Activated B cell treated with CpG ODN at 0.5 μM for 24 hours (primary cell): ENCODE data around the gene DPF3. TPM values are rescaled to one million over a fixed set of nuclear protein-coding genes. Genes with fewer than 3 reads are reported as not detected.

Source experiments
- ATAC-seq: fragments of 200-7000 bp; cut with Tn5 transposase; one replicate; pipeline ENCODE4 v1.10.0; 2021; ENCODE audit warnings: low read depth, mild to moderate bottlenecking, moderate library complexity
- CTCF ChIA-PET: fragments of 350-600 bp; sonication (Branson Sonifier 250); formaldehyde crosslinking; loops from one replicate; lab custom pipeline; 2021; ENCODE audit warnings: antibody characterized with exemption; lab: Charles Lee
- POLR2A ChIA-PET: fragments of 350-600 bp; sonication (Branson Sonifier 250); formaldehyde crosslinking; loops from one replicate; lab custom pipeline; 2021; ENCODE audit warnings: antibody characterized with exemption; lab: Charles Lee
- DNase-seq: peaks from one replicate; pipeline ENCODE4 v3.0.0; 2022
- H3K27ac Mint-ChIP-seq: one replicate; pipeline ENCODE4 v1.8.0; 2020; ENCODE audit warnings: mixed read lengths
- H3K27me3 Mint-ChIP-seq: one replicate; pipeline ENCODE4 v1.8.0; 2021; ENCODE audit warnings: mixed read lengths
- H3K36me3 Mint-ChIP-seq: one replicate; pipeline ENCODE4 v1.8.0; 2021; ENCODE audit warnings: low read depth, mixed read lengths
- H3K4me1 Mint-ChIP-seq: one replicate; pipeline ENCODE4 v1.8.0; 2021; ENCODE audit warnings: mixed read lengths
- H3K4me3 Mint-ChIP-seq: one replicate; pipeline ENCODE4 v1.8.0; 2020; ENCODE audit warnings: mild to moderate bottlenecking, mixed read lengths
- H3K9me3 Mint-ChIP-seq: one replicate; pipeline ENCODE4 v1.8.0; 2020; ENCODE audit warnings: mixed read lengths
- CTCF ChIP-seq: fragments of 200-600 bp; IDR thresholded peaks from one replicate; pipeline ENCODE4 v1.8.0; 2022; ENCODE audit warnings: antibody characterized with exemption, mild to moderate bottlenecking
- intact Hi-C: fragments of 100-400 bp; cut with micrococcal nuclease; formaldehyde crosslinking; loops from one replicate; pipeline ENCODE4 v1.15.1; 2024
- total RNA-seq: library from RNA; stranded (reverse); gene quantifications from 2 replicates; pipeline ENCODE4 v1.2.3, GENCODE V29; 2022

The DPF3 gene
- total RNA-seq, 1 donor from 2014 or later, result 3.5 TPM

GRCh38 chr14:72612041-72612440 lies 281.9 kb downstream of the DPF3 start:
- POLR2A ChIA-PET, result no interaction called here
- Mint-ChIP-seq H3K9me3 (no peaks in the 10 kb centered on the region), H3K36me3 (no peaks in the 10 kb centered on the region), H3K4me3 (no peak overlapping the region), H3K4me1 (peaks cover 4% of the 10 kb centered on the region), H3K27ac (no peak overlapping the region), H3K27me3 (no peaks in the 10 kb centered on the region)
- intact Hi-C loops, result no loop called here
- ATAC-seq (no peak), DNase-seq (no peak)
- CTCF ChIA-PET, result no interaction called here
- TF ChIP-seq CTCF, result no peak

GRCh38 chr14:72611506-72611905 lies 282.4 kb downstream of the DPF3 start:
- Mint-ChIP-seq H3K36me3 (no peaks in the 10 kb centered on the region), H3K27ac (no peak overlapping the region), H3K4me3 (no peak overlapping the region), H3K9me3 (no peaks in the 10 kb centered on the region), H3K27me3 (no peaks in the 10 kb centered on the region), H3K4me1 (peaks cover 4% of the 10 kb centered on the region)
- DNase-seq, result no peak
- TF ChIP-seq CTCF, result no peak
- intact Hi-C loops, result no loop called here
- ChIA-PET CTCF (no interaction called here), POLR2A (no interaction called here)
- ATAC-seq, result no peak

GRCh38 chr14:72610831-72611200 lies 283.1 kb downstream of the DPF3 start:
- Mint-ChIP-seq H3K4me1 (peaks cover 4% of the 10 kb centered on the region), H3K4me3 (no peak overlapping the region), H3K27me3 (no peaks in the 10 kb centered on the region), H3K27ac (no peak overlapping the region), H3K9me3 (no peaks in the 10 kb centered on the region), H3K36me3 (no peaks in the 10 kb centered on the region)
- no peak for TF ChIP-seq CTCF
- ChIA-PET POLR2A (no interaction called here), CTCF (no interaction called here)
- no peak for ATAC-seq
- no peak for DNase-seq
- intact Hi-C loops, result no loop called here

- DNase-seq (no peak), ATAC-seq (no peak)
- H3K4me1 Mint-ChIP-seq, result peaks cover 4% of the 10 kb centered on the region
- H3K4me3 Mint-ChIP-seq, result no peak overlapping the region
- TF ChIP-seq CTCF, result no peak
- no peaks in the 10 kb centered on the region for H3K27me3 Mint-ChIP-seq
- ChIA-PET POLR2A (no interaction called here), CTCF (no interaction called here)
- no peaks in the 10 kb centered on the region for H3K9me3 Mint-ChIP-seq
- no peak overlapping the region for H3K27ac Mint-ChIP-seq
- intact Hi-C loops, result no loop called here
- no peaks in the 10 kb centered on the region for H3K36me3 Mint-ChIP-seq
Measured at GRCh38 chr14:72610096-72610830, 283.6 kb downstream of the DPF3 start.

- Mint-ChIP-seq H3K36me3 (no peaks in the 10 kb centered on the region), H3K4me1 (peaks cover 4% of the 10 kb centered on the region), H3K4me3 (no peak overlapping the region), H3K27ac (no peak overlapping the region), H3K27me3 (no peaks in the 10 kb centered on the region), H3K9me3 (no peaks in the 10 kb centered on the region)
- ChIA-PET CTCF (no interaction called here), POLR2A (no interaction called here)
- ATAC-seq (no peak), DNase-seq (no peak)
- no peak for TF ChIP-seq CTCF
- intact Hi-C loops, result no loop called here
Measured at GRCh38 chr14:72609205-72609916, 284.5 kb downstream of the DPF3 start.
